ENCODE data around the gene TP53BP2.

GRCh38 chr1:223754681-223755431, 90.9 kb downstream of the TP53BP2 start:
- TF ChIP-seq POLR2AphosphoS5 (IDR thresholded peaks at IDR 0.05; ENCODE audit: low read depth) (no peak), CTCF (IDR thresholded peaks at IDR 0.05; ENCODE audit: insufficient read depth, low read length) (no peak), GABPA (IDR thresholded peaks at IDR 0.05; ENCODE audit: low read depth) (no peak), REST (IDR thresholded peaks at IDR 0.05; ENCODE audit: insufficient replicate concordance, low read depth) (no peak)
